ENCODE data around the gene SLC66A2. TPM values are rescaled to one million over a fixed set of nuclear protein-coding genes. Genes with fewer than 3 reads are reported as not detected.

Gene SLC66A2
- total and polyA plus RNA-seq, 2 of the 13 experiments (the other 11 are each of a cell fraction or from before 2014, with no cell fraction given), result 33.5 to 41.9 TPM

GRCh38 chr18:79882522-79883241, 68.8 kb downstream of the SLC66A2 start:
- H3K4me1 ChIP-seq (ENCODE audit: insufficient read depth, low read length), result no peaks in the 10 kb centered on the region
- H3K9me3 ChIP-seq (ENCODE audit: low read length), result no peaks in the 10 kb centered on the region
- no peak overlapping the region for H3K4me2 ChIP-seq (ENCODE audit: low read depth, low read length)
- no peak overlapping the region for H2AFZ ChIP-seq (ENCODE audit: low read length)
- ATAC-seq, result no peak
- ChIA-PET CTCF (ENCODE audit: low intra/inter-chr PET ratio, low total read pairs) (no interaction called here), POLR2A (no interaction called here)
- no TSS peak for BruUV-seq (replicated peaks)
- peaks cover 6 to 47% of the 10 kb centered on the region in 2 experiments for H3K27me3 ChIP-seq (ENCODE audit: control insufficient read depth in 1 of 2, insufficient read depth in 2 of 2, low read length in 2 of 2)
- no peak overlapping the region for H3K4me3 ChIP-seq (replicated peaks in 1 of 3; ENCODE audit: insufficient read depth in 1 of 3, low read depth in 2 of 3, low read length in 3 of 3)
- no peaks in the 10 kb centered on the region for H3K79me2 ChIP-seq (ENCODE audit: insufficient read depth, low read length)
- H3K27ac ChIP-seq (ENCODE audit: extremely low read length, insufficient read depth, low read length), result no peak overlapping the region
- intact Hi-C loops (cut with micrococcal nuclease; ENCODE audit: unreplicated experiment), result no loop called here
- FAIRE-seq, result no peak
- H3K9ac ChIP-seq (ENCODE audit: insufficient read depth, low read depth, low read length), result no peak overlapping the region
- DNase-seq (ENCODE audit: low spot score), result no peak
- H3K36me3 ChIP-seq (replicated peaks in 1 of 2; ENCODE audit: control insufficient read depth in 1 of 2, insufficient read depth in 2 of 2, low read length in 2 of 2), result no peaks in the 10 kb centered on the region
- WGBS (ENCODE audit: low lambda C conversion rate), result 89% methylated on average over 60 of the region's 68 CpGs
- TF ChIP-seq ZNF766 (CRISPR knock-in tag; IDR thresholded peaks at IDR 0.05; ENCODE audit: borderline replicate concordance) (no peak), SMAD9 (CRISPR knock-in tag; IDR thresholded peaks at IDR 0.05) (no peak), TARDBP (CRISPR knock-in tag; IDR thresholded peaks at IDR 0.05) (no peak), PAF1 (CRISPR knock-in tag; IDR thresholded peaks at IDR 0.05) (no peak), NFE2 (CRISPR knock-in tag; IDR thresholded peaks at IDR 0.05) (no peak), ZNF281 (CRISPR knock-in tag; IDR thresholded peaks at IDR 0.05; ENCODE audit: borderline replicate concordance) (no peak), PRDM4 (CRISPR knock-in tag; IDR thresholded peaks at IDR 0.05; ENCODE audit: borderline replicate concordance) (no peak), TAF1 (CRISPR knock-in tag; IDR thresholded peaks at IDR 0.05) (no peak), IRF2 (CRISPR knock-in tag; IDR thresholded peaks at IDR 0.05) (no peak), ZNF280D (CRISPR knock-in tag; IDR thresholded peaks at IDR 0.05) (no peak), ZNF383 (CRISPR knock-in tag; IDR thresholded peaks at IDR 0.05; ENCODE audit: borderline replicate concordance) (no peak), CCAR2 (optimal IDR thresholded peaks at IDR 0.05; ENCODE audit: low read depth, low read length) (no peak), ERF (CRISPR knock-in tag; IDR thresholded peaks at IDR 0.05) (no peak), ZNF589 (CRISPR knock-in tag; conservative IDR thresholded peaks at IDR 0.05) (no peak), THAP11 (CRISPR knock-in tag; IDR thresholded peaks at IDR 0.05) (no peak), ZSCAN29 (CRISPR knock-in tag; conservative IDR thresholded peaks at IDR 0.05) (no peak)
- in situ Hi-C loops (cut with HindIII; ENCODE audit: extremely low pct_ligation_motif_present, low pct_unique_long_range_greater_than_20kb), result no loop called here
- no peaks in the 10 kb centered on the region for H4K20me1 ChIP-seq (ENCODE audit: insufficient read depth, low read length)
